Islet of Langerhans (tissue), 1 donor: ENCODE measurements around the gene TCAP.

Experiments
- FAIRE-seq: peaks from one replicate; lab custom pipeline; 2011; peaks lifted over from hg19 to GRCh38; lab: Jason Lieb, UNC

Gene TCAP

GRCh38 chr17:39629494-39629880, 35.7 kb upstream of the TCAP start:
- FAIRE-seq = no peak

- FAIRE-seq = no peak
Observed at GRCh38 chr17:39629898-39630297, 35.3 kb upstream of the TCAP start.

GRCh38 chr17:39631403-39631802, 33.7 kb upstream of the TCAP start:
- FAIRE-seq = no peak

- no peak for FAIRE-seq
Observed at GRCh38 chr17:39632153-39632941, 32.8 kb upstream of the TCAP start.

DNA sequence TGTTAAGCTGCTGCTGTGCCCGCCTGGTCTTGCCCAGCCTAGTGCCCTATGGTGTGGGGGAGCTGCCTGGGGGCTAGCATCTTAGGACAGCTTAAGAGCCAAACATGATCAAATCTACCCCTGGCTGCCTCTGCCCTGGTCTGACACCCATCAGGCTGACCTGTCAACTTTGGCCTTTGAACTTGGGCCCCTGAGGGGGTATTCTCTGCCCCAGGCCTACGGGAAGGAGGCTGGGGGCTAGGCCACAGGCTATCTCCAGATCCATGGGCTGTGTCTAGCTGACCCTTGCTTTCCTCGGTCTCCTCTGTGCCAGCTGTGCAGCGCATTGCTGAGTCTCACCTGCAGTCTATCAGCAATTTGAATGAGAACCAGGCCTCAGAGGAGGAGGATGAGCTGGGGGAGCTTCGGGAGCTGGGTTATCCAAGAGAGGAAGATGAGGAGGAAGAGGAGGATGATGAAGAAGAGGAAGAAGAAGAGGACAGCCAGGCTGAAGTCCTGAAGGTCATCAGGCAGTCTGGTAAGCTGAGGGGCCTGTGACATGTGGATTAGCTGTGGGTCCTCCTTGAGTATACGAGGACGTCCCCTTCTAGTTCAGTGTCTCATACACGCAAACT, 31.5 kb upstream of the TCAP start:
- FAIRE-seq = no peak

GRCh38 chr17:39634384-39634871, 30.7 kb upstream of the TCAP start:
- FAIRE-seq = no peak

DNA sequence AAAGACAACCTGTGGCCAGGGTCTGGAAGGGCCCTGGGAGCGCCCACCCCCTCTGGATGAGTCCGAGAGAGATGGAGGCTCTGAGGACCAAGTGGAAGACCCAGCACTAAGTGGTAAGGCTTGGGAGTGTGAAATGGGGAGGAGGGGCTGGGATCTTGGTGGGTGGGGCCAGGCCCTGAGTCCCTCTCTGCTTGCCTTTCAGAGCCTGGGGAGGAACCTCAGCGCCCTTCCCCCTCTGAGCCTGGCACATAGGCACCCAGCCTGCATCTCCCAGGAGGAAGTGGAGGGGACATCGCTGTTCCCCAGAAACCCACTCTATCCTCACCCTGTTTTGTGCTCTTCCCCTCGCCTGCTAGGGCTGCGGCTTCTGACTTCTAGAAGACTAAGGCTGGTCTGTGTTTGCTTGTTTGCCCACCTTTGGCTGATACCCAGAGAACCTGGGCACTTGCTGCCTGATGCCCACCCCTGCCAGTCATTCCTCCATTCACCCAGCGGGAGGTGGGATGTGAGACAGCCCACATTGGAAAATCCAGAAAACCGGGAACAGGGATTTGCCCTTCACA, 29.5 kb upstream of the TCAP start:
- FAIRE-seq = no peak

GRCh38 chr17:39636587-39636926, 28.6 kb upstream of the TCAP start:
- no peak for FAIRE-seq

- FAIRE-seq = no peak
Observed at GRCh38 chr17:39636927-39637736, 28.0 kb upstream of the TCAP start, which contains the start of gene STARD3. TSS of gene STARD3 (plus strand) at chr17:39637144. CDS start at chr17:39653532, 16,388 bp downstream.

- FAIRE-seq = no peak
Observed at GRCh38 chr17:39638317-39638716, 26.8 kb upstream of the TCAP start.

DNA sequence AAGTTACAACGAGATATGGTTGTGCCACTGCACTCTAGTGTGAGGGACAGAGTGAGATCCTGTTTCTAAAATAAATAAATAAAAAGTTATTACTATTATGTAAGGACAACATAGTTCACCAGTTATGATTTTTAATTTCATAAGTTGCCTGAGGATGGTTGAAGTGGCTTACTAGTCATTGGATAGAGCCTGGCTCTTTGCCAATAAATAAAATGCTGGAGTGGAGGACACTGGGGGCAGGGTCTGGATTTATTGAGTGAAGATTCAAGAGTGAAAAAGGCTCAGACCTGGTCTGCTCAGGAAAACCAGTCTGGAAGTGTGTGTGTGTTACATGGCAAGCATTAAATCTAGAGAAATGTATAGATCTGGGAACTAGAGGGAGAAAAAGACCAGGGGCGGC, 26.1 kb upstream of the TCAP start:
- FAIRE-seq = no peak

DNA sequence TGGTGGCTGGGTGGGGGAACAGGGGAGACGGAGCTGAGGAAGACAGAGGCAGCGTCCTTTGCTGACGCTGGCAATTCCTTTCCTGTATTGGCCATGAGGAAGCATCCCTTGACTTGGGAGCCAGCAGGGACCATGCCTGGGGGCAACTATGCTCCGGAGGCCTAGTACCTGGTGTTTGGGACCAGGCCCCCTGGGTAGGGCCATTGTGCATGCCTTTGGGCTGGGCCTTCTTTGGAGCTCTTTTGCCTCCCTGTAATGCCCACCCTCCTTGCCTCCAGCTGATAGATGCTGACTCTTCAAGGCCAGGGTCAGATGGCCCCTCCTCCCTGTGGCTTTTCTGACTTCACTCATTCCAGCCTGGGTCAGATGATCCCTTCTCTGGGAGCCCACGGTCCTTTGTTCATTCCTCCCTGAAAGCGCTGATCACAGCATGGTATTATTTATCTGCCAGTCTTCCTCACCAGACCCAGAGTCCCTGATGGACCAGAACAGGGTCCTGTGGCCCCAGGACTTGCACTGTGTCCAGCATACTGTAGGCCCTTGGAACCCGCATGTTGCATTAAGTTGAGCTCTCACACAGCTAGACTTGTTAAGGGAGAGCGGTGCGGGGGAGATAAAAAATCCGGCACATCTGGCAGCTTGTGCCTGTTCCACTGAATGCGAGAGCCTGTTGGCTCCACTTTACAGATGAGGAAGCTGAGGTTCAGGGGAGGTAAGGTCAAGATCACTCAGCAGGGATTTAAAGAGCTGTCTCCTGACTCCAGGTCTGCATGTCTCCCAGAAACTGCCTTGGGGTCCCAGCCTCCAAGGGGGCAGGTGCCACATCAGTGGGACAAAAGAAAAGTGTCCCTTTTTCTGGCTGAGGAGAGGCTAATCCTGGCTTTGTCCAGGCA, 25.3 kb upstream of the TCAP start:
- no peak for FAIRE-seq

- no peak for FAIRE-seq
Observed at GRCh38 chr17:39640591-39641031, 24.5 kb upstream of the TCAP start.

- FAIRE-seq = no peak
Observed at GRCh38 chr17:39641097-39641496, 24.1 kb upstream of the TCAP start.

DNA sequence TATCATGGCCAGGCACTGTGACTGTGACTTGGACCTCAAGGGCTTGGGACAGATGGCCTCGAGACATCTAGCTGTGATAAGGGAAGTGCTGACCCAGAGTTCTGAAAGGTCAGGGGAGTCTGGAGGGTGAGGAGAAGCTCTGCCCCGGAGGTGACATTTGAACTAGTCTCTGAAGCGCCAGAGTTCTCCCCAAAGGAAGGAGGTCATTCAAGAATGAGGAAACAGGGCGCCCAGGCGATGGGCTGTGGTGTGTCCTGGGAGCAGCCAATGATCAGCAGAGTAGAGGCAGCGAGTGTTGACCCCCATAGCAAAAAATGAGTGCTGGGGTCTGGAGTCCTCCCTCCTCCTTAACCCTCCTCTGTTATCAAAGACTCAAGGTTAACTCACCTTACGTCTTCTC, 23.3 kb upstream of the TCAP start:
- no peak for FAIRE-seq

GRCh38 chr17:39642291-39643074, 22.7 kb upstream of the TCAP start:
- FAIRE-seq = no peak

DNA sequence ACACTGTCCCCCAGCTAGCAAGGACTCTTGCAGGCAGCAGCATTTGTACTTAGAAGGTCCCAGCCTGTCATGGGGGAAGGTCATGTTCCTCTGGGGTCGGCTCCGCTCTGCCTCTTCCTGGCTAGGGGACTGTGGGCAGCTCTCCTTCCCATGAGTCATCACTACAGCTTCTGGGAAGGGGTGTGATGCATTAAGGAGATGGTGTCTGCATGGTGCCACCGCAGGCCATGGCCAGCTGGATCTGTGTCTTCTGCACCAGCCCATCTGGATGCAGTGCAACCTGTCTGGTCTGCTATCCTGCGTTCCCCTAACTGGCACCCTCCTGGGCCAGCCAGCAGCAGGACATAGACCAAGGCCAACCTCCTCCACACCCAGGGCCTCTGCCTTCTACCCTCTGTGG, 21.9 kb upstream of the TCAP start:
- no peak for FAIRE-seq

DNA sequence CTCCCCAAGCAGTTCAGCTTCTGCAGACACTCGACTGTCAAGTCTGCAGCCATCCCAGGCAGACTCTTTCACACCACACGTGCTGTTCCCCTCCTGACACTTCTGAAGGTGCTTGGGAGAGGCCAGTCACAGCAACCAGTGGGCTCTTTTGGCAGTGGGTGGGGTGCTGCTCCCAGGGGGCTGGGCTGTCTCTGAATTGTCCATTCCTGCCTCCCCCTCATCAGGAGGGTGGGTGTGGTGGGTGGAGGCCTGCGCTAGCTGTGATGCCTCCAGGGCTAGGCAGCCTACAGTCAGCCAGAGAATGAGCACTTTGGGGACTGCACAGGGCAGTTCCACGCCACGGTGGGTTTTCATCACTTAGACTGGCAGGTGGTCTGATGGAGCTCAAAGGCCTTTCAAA, 17.9 kb upstream of the TCAP start:
- no peak for FAIRE-seq

DNA sequence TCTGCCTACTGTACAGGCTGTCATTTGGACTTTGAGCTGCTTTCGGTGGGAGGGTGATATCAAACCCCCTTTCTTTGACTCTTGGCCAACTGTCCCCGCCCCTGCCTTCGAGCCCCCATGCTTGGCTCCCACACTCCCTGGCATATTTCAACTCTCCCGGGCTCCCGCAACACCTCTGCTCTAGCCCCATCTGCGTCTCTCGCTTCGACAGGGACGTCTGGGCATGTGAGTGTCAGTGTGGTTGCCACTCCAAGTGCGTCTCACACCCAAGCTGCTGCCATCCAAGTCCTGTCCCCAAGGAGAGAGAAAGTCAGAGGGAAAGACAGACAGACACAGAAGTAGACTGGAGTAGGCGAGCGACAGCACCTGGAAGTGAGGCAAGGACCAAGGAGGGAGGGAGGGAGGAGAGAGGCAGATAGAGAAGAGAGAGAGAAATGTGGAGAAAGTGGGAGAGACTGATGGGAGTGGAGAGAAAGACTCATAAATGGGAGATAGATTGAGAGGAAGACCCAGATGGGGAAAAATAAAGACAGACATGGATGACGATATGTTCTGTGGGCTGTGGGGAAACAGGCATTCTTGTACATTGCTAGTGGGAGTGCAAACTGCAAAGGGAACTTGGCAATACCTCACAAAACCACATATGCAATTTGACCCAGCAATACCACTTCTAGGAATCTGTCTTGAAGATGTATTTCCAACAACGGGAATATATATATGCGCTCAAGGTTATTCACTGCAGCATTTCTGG, 16.4 kb upstream of the TCAP start:
- no peak for FAIRE-seq

DNA sequence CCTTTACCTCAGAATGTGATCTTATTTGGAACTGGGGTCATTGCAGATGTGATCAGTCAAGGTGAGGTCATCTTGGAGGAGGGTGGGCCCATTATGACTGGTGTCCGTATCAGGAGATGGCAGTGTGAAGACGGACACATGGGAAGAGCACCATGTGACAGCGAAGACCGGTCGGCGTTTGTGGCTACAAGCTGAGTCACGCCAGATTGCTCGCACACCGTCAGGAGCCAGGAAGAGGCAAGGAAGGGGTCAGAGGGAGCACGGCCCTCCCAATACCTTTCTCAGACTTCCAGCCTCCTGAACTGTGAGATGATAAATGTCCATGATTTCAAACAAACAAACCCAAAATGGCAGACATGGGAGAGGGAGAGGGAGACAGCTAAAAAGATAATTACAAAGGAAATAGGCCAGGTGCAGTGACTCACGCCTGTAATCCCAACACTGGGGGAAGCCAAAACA, 15.0 kb upstream of the TCAP start:
- no peak for FAIRE-seq
